ENCODE results near the gene HRAS. TPM values are rescaled to one million over a fixed set of nuclear protein-coding genes. Genes with fewer than 3 reads are reported as not detected.

HRAS gene
- total RNA-seq, 1 experiment from 2014 or later, result 69.0 TPM

- CTCF ChIA-PET, result interaction anchor here (0.6 kb wide), 1 partner anchor 270 kb away, joined by 5 read pairs; no protein-coding TSS in a partner anchor
These were observed 33.2 kb upstream of the HRAS start for GRCh38 chr11:568306-569157.

GRCh38 chr11:567629-568292 is 32.4 kb upstream of the HRAS start:
- peaks cover 6% of the 10 kb centered on the region; the same call in 1 of the 2 replicates for H3K36me3 ChIP-seq (ENCODE audit: control insufficient read depth, insufficient read depth, low read length)
- H3K4me1 ChIP-seq, result peaks cover 56% of the 10 kb centered on the region
- Mint-ChIP-seq H3K4me3 (ENCODE audit: unreplicated experiment) (peak overlapping the region; percentile 74), H3K4me1 (ENCODE audit: low read depth, unreplicated experiment) (peaks cover 6% of the 10 kb centered on the region), H3K27me3 (ENCODE audit: insufficient read depth, unreplicated experiment) (no peaks in the 10 kb centered on the region), H3K36me3 (ENCODE audit: insufficient read depth, unreplicated experiment) (peaks cover 45% of the 10 kb centered on the region), H3K9me3 (ENCODE audit: unreplicated experiment) (no peaks in the 10 kb centered on the region), H3K27ac (ENCODE audit: unreplicated experiment) (peak overlapping the region; percentile 45)
- CTCF ChIA-PET, result interaction anchor here (0.6 kb wide), 1 partner anchor 270 kb away, joined by 5 read pairs; no protein-coding TSS in a partner anchor
- TSS peak; percentile 46 for BruUV-seq (replicated peaks)
- H3K9me3 ChIP-seq, result no peaks in the 10 kb centered on the region
- intact Hi-C loops (cut with micrococcal nuclease; ENCODE audit: unreplicated experiment), result loop anchor here (1.0 to 10.0 kb wide), 3 partner anchors 7 to 127 kb away; partner anchors contain the start of genes DEAF1, IRF7, LMNTD2 and RASSF7
- no peak for DNase-seq
- no peaks in the 10 kb centered on the region for H3K27me3 ChIP-seq (replicated peaks; ENCODE audit: control insufficient read depth, insufficient read depth, low read length)
- POLR2A ChIA-PET, result interaction anchor here (0.7 to 1.2 kb wide), 3 partner anchors 10 to 251 kb away, joined by 3 read pairs; partner anchors contain the start of gene PNPLA2
- no peak for TF ChIP-seq CTCF (IDR thresholded peaks at IDR 0.05; ENCODE audit: insufficient read depth in 1 of 2, low read depth in 1 of 2, low read length in 1 of 2, severe bottlenecking in 1 of 2, unreplicated experiment in 1 of 2)
- peak overlapping the region; percentile 99 for H3K4me3 ChIP-seq (ENCODE audit: low read depth, low read length)

More at GRCh38 chr11:568306-569157, 33.2 kb upstream of the HRAS start:
- no peak overlapping the region for H3K27ac Mint-ChIP-seq (ENCODE audit: unreplicated experiment)
- TF ChIP-seq CTCF (IDR thresholded peaks at IDR 0.05; ENCODE audit: insufficient read depth in 1 of 2, low read depth in 1 of 2, low read length in 1 of 2, severe bottlenecking in 1 of 2, unreplicated experiment in 1 of 2), result no peak
- H3K4me1 Mint-ChIP-seq (ENCODE audit: low read depth, unreplicated experiment), result peaks cover 6% of the 10 kb centered on the region
- intact Hi-C loops (cut with micrococcal nuclease; ENCODE audit: unreplicated experiment), result loop anchor here (1.0 to 10.0 kb wide), 3 partner anchors 8 to 126 kb away; partner anchors contain the start of genes DEAF1, IRF7, LMNTD2 and RASSF7
- 0 out of 2 replicates have a peak, but pooled peaks cover 1% of the 10 kb centered on the region for H3K36me3 ChIP-seq (ENCODE audit: control insufficient read depth, insufficient read depth, low read length)
- DNase-seq, result peak; percentile 95 to 99
- BruUV-seq (replicated peaks), result no TSS peak
- peak overlapping the region; percentile 99 for H3K4me3 ChIP-seq (ENCODE audit: low read depth, low read length)
- H3K27me3 ChIP-seq (replicated peaks; ENCODE audit: control insufficient read depth, insufficient read depth, low read length), result no peaks in the 10 kb centered on the region
- no peaks in the 10 kb centered on the region for H3K9me3 ChIP-seq
- H3K36me3 Mint-ChIP-seq (ENCODE audit: insufficient read depth, unreplicated experiment), result peaks cover 40% of the 10 kb centered on the region
- peak overlapping the region; percentile 74 for H3K4me3 Mint-ChIP-seq (ENCODE audit: unreplicated experiment)
- no peaks in the 10 kb centered on the region for H3K27me3 Mint-ChIP-seq (ENCODE audit: insufficient read depth, unreplicated experiment)
- POLR2A ChIA-PET, result interaction anchor here (0.5 to 1.2 kb wide), 8 partner anchors 9 to 250 kb away, joined by 3 to 9 read pairs (median 4); partner anchors contain the start of genes DEAF1 and PNPLA2
- H3K4me1 ChIP-seq, result peaks cover 54% of the 10 kb centered on the region
- no peaks in the 10 kb centered on the region for H3K9me3 Mint-ChIP-seq (ENCODE audit: unreplicated experiment)
